HepG2 (cell line): ENCODE results near the gene NELL2. TPM values are rescaled to one million over a fixed set of nuclear protein-coding genes. Genes with fewer than 3 reads are reported as not detected.

Source experiments
- ATAC-seq: fragments of 200-7000 bp; cut with Tn5 transposase; 3 replicates; pipeline ENCODE4 v1.9.1; 2020; ENCODE audit warnings: mild to moderate bottlenecking, moderate library complexity
- BruUV-seq: library from RNA; stranded (reverse); fragments of 400-500 nt; replicated peaks from 2 replicates; lab custom pipeline; 2021; lab: Mats Ljungman, UMichigan
- CTCF ChIA-PET: fragments of 300-600 bp; formaldehyde crosslinking; extraction: SDS; loops from one replicate; lab custom pipeline; 2021; ENCODE audit warnings: low total read pairs, inconsistent platforms, low intra/inter-chr PET ratio; lab: Yijun Ruan, JAX
- POLR2A ChIA-PET: fragments of 350-600 bp; sonication (Branson Sonifier 250); formaldehyde crosslinking; loops from one replicate; lab custom pipeline; 2020; ENCODE audit warnings: antibody characterized with exemption, inconsistent platforms; lab: Yijun Ruan, JAX
- DNase-seq: peaks from one replicate; pipeline ENCODE4 v3.0.0-alpha.2; 2015; ENCODE audit warnings: low spot score
- FAIRE-seq: peaks from 3 replicates; lab custom pipeline; 2011; peaks lifted over from hg19 to GRCh38; lab: Jason Lieb, UNC
- H2AFZ ChIP-seq: one replicate; pipeline ENCODE4 v1.6.1; 2011; ENCODE audit warnings: low read length, inconsistent platforms
- H3K27ac ChIP-seq: fragments of 300-600 bp; 3 replicates; pipeline ENCODE4 v1.8.0; 2011; ENCODE audit warnings: mixed run types, mild to moderate bottlenecking, mixed read lengths, low read length, inconsistent platforms; ENCODE audit not compliant: insufficient read depth; ENCODE audit errors: extremely low read length
- H3K27me3 ChIP-seq, 2 experiments: fragments of 200-600 bp in 1 of 2; 2 replicates in 1 of 2; 3 replicates in 1 of 2; pipeline versions ENCODE4 v1.6.0 to v1.8.0; 2011; ENCODE audit warnings: low read length in 2 of 2, mild to moderate bottlenecking in 2 of 2, moderate library complexity in 2 of 2, inconsistent platforms in 1 of 2; ENCODE audit not compliant: insufficient read depth in 2 of 2, control insufficient read depth in 1 of 2
- H3K36me3 ChIP-seq, 2 experiments: fragments of 200-600 bp in 1 of 2; replicated peaks in 1 of 2; 2 replicates in 1 of 2; 3 replicates in 1 of 2; pipeline versions ENCODE4 v1.5.1 to v1.8.0; 2011; ENCODE audit warnings: low read length in 2 of 2, inconsistent platforms in 1 of 2; ENCODE audit not compliant: insufficient read depth in 2 of 2, control insufficient read depth in 1 of 2
- H3K4me1 ChIP-seq: 2 replicates; pipeline ENCODE4 v1.5.1; 2012; ENCODE audit warnings: low read length, inconsistent platforms; ENCODE audit not compliant: insufficient read depth
- H3K4me2 ChIP-seq: 2 replicates; pipeline ENCODE4 v1.6.0; 2011; ENCODE audit warnings: low read depth, low read length, inconsistent platforms
- H3K4me3 ChIP-seq, 3 experiments: fragments of 200-600 bp in 1 of 3; sonication (generic), shearing (Covaris generic) in 1 of 3; replicated peaks in 1 of 3; 2 replicates each; pipeline ENCODE4 v1.5.1; 2011 to 2016; ENCODE audit warnings: low read length in 3 of 3, inconsistent platforms in 2 of 3, low read depth in 2 of 3, mild to moderate bottlenecking in 2 of 3, control low read depth in 1 of 3, mixed read lengths in 1 of 3; ENCODE audit not compliant: insufficient read depth in 1 of 3
- H3K79me2 ChIP-seq: one replicate; pipeline ENCODE4 v1.6.1; 2011; ENCODE audit warnings: low read length, inconsistent platforms; ENCODE audit not compliant: insufficient read depth
- H3K9ac ChIP-seq: 2 replicates; pipeline ENCODE4 v1.6.0; 2011; ENCODE audit warnings: mild to moderate bottlenecking, low read depth, low read length, inconsistent platforms; ENCODE audit not compliant: insufficient read depth
- H3K9me3 ChIP-seq: 2 replicates; pipeline ENCODE4 v1.5.1; 2012; ENCODE audit warnings: mild to moderate bottlenecking, low read length
- H4K20me1 ChIP-seq: 2 replicates; pipeline ENCODE4 v1.6.0; 2011; ENCODE audit warnings: inconsistent platforms, mild to moderate bottlenecking, low read length, moderate library complexity; ENCODE audit not compliant: insufficient read depth
- CREB1 ChIP-seq, 2 experiments: fragments of 450-650 bp in 1 of 2; IDR thresholded peaks; 2 replicates each; pipeline ENCODE4 v1.6.1; 2016 to 2017; ENCODE audit warnings: control low read depth in 1 of 2, mild to moderate bottlenecking in 1 of 2, missing compliant biosample characterization in 1 of 2, missing genetic modification characterization in 1 of 2
- FOXP1 ChIP-seq, 2 experiments: fragments of 450-650 bp in 1 of 2; IDR thresholded peaks; 2 replicates each; pipeline ENCODE4 v1.6.1; 2017 to 2018; ENCODE audit warnings: antibody characterized with exemption in 1 of 2
- HOXA9 ChIP-seq: sonication (generic); formaldehyde crosslinking; IDR thresholded peaks from 2 replicates; pipeline ENCODE4 v1.8.1; 2022; ENCODE audit warnings: missing genetic modification reagents, mild to moderate bottlenecking, moderate library complexity, borderline replicate concordance
- IRX3 ChIP-seq: sonication (generic); formaldehyde crosslinking; IDR thresholded peaks from 2 replicates; pipeline ENCODE4 v1.8.1; 2023; ENCODE audit warnings: mild to moderate bottlenecking, low read depth, missing genetic modification reagents, borderline replicate concordance
- MIER3 ChIP-seq: IDR thresholded peaks from 2 replicates; pipeline ENCODE4 v1.6.1; 2016; ENCODE audit warnings: missing compliant biosample characterization, borderline replicate concordance
- MTA3 ChIP-seq: sonication (generic); formaldehyde crosslinking; IDR thresholded peaks from 2 replicates; pipeline ENCODE4 v1.4.0; 2020; ENCODE audit warnings: missing genetic modification reagents
- NPAS2 ChIP-seq: sonication (generic); formaldehyde crosslinking; IDR thresholded peaks from 2 replicates; pipeline ENCODE4 v1.8.0; 2022; ENCODE audit warnings: mild to moderate bottlenecking, missing genetic modification reagents, borderline replicate concordance
- ONECUT2 ChIP-seq: sonication (generic); formaldehyde crosslinking; IDR thresholded peaks from 2 replicates; pipeline ENCODE4 v1.4.0; 2020; ENCODE audit warnings: missing genetic modification reagents
- PHF8 ChIP-seq: sonication (generic); formaldehyde crosslinking; IDR thresholded peaks from 2 replicates; pipeline ENCODE4 v1.5.0; 2020; ENCODE audit warnings: missing genetic modification reagents
- ZNF264 ChIP-seq: sonication (generic); formaldehyde crosslinking; IDR thresholded peaks from 2 replicates; pipeline ENCODE4 v1.4.0; 2020; ENCODE audit warnings: missing genetic modification reagents
- ZNF510 ChIP-seq: sonication (generic); formaldehyde crosslinking; IDR thresholded peaks from 2 replicates; pipeline ENCODE4 v1.4.0; 2020; ENCODE audit warnings: low read depth, mild to moderate bottlenecking, missing genetic modification reagents
- WGBS: methylation state at CpG from one replicate; pipeline ENCODE4 v1.1.6; 2017; ENCODE audit warnings: low lambda C conversion rate; 5-methylcytosine and 5-hydroxymethylcytosine counted together
- in situ Hi-C: cut with HindIII; loops from 2 replicates; pipeline ENCODE4 v1.10.0; 2017; ENCODE audit warnings: low pct_unique_long_range_greater_than_20kb; ENCODE audit not compliant: extremely low pct_ligation_motif_present
- intact Hi-C: fragments of 100-400 bp; cut with micrococcal nuclease; formaldehyde crosslinking; loops from one replicate; pipeline ENCODE4 v1.10.0; 2022; ENCODE audit not compliant: unreplicated experiment
- polyA plus RNA-seq, 8 experiments: library from polyadenylated mRNA; depleted of rRNA in 3 of 8; stranded (reverse) in 7 of 8; unstranded in 1 of 8; fragments of >200 nt; fragmentation: Illumina TruSeq in 4 of 8; extraction: Trizol in 4 of 8; gene quantifications; 2 replicates each; pipeline versions ENCODE4 v1.2.1 to v1.2.3, GENCODE V29; 2011 to 2016; ENCODE audit warnings: low read depth in 4 of 8, missing spikeins in 1 of 8, mixed read lengths in 1 of 8; ENCODE audit not compliant: insufficient read depth in 1 of 8
- total RNA-seq, 5 experiments: library from RNA; depleted of rRNA; stranded (reverse); fragments of >200 nt; fragmentation: Illumina TruSeq; extraction: Trizol; gene quantifications; 2 replicates each; pipeline ENCODE4 v1.2.3, GENCODE V29; 2016; ENCODE audit warnings: low read depth in 1 of 5
- TF ChIP-seq, protein P1 (sequence below): sonication (generic); formaldehyde crosslinking; IDR thresholded peaks from 2 replicates; pipeline ENCODE4 v1.4.0; 2020; ENCODE audit warnings: missing genetic modification reagents

Gene NELL2
- total and polyA plus RNA-seq, 2 of the 13 experiments (the other 11 are each of a cell fraction or from before 2014, with no cell fraction given), result 0.11 TPM; not detected in 1

DNA sequence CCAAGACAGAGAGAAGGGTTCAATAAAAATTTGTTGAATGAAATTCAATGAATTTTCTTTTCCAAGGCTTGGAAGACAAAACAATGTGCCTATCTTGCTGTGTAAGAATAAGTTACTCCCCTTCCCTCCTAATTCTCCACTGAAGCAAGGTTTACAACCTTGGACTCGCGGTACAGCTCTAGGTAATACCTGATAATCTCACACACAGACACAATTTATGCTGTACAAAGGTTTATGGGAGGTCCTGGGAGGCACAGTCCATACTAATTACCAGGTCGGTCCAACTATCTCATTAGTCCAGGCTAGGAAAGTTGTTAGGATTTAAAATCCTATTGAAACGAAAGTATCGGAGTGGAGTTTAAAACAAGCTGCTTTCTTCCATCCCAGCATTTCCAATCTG lies 42.6 kb downstream of the NELL2 start:
- H3K79me2 ChIP-seq, result no peaks in the 10 kb centered on the region
- intact Hi-C loops, result no loop called here
- FAIRE-seq (no peak), ATAC-seq (no peak), DNase-seq (no peak)
- H3K27me3 ChIP-seq, result no peaks in the 10 kb centered on the region
- WGBS, result 23% methylated on average over 5 of the region's 5 CpGs
- in situ Hi-C loops, result no loop called here
- H3K9me3 ChIP-seq, result no peaks in the 10 kb centered on the region
- H3K9ac ChIP-seq, result no peak overlapping the region
- ChIA-PET CTCF (no interaction called here), POLR2A (no interaction called here)
- no TSS peak for BruUV-seq
- H3K27ac ChIP-seq, result no peak overlapping the region
- no peak overlapping the region for H2AFZ ChIP-seq
- TF ChIP-seq ONECUT2 (no peak), NPAS2 (CRISPR knock-in tag) (no peak), MIER3 (CRISPR knock-in tag) (no peak), HOXA9 (CRISPR knock-in tag) (no peak), CREB1 (IDR thresholded peaks at IDR 0.05) (no peak), CREB1 (CRISPR knock-in tag; IDR thresholded peaks at IDR 0.05) (no peak), IRX3 (CRISPR knock-in tag) (no peak), PHF8 (no peak), ZNF264 (CRISPR knock-in tag) (no peak), MTA3 (CRISPR knock-in tag) (no peak), ZNF510 (no peak), FOXP1 (IDR thresholded peaks at IDR 0.05) (no peak), FOXP1 (CRISPR knock-in tag; IDR thresholded peaks at IDR 0.05) (no peak)
- TF ChIP-seq, protein P1, sequence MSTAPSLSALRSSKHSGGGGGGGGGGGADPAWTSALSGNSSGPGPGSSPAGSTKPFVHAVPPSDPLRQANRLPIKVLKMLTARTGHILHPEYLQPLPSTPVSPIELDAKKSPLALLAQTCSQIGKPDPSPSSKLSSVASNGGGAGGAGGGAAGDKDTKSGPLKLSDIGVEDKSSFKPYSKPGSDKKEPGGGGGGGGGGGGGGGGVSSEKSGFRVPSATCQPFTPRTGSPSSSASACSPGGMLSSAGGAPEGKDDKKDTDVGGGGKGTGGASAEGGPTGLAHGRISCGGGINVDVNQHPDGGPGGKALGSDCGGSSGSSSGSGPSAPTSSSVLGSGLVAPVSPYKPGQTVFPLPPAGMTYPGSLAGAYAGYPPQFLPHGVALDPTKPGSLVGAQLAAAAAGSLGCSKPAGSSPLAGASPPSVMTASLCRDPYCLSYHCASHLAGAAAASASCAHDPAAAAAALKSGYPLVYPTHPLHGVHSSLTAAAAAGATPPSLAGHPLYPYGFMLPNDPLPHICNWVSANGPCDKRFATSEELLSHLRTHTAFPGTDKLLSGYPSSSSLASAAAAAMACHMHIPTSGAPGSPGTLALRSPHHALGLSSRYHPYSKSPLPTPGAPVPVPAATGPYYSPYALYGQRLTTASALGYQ, result no peak
- H3K4me1 ChIP-seq, result no peaks in the 10 kb centered on the region
- no peaks in the 10 kb centered on the region for H3K36me3 ChIP-seq
- H3K4me3 ChIP-seq, result no peak overlapping the region
- no peaks in the 10 kb centered on the region for H4K20me1 ChIP-seq
- no peak overlapping the region for H3K4me2 ChIP-seq
